ENCODE results near the gene EFCAB7. TPM values are rescaled to one million over a fixed set of nuclear protein-coding genes. Genes with fewer than 3 reads are reported as not detected.

The EFCAB7 gene
- total and polyA plus RNA-seq, 2 of the 4 experiments (the other 2 are of a cell fraction): 2.3 TPM

DNA sequence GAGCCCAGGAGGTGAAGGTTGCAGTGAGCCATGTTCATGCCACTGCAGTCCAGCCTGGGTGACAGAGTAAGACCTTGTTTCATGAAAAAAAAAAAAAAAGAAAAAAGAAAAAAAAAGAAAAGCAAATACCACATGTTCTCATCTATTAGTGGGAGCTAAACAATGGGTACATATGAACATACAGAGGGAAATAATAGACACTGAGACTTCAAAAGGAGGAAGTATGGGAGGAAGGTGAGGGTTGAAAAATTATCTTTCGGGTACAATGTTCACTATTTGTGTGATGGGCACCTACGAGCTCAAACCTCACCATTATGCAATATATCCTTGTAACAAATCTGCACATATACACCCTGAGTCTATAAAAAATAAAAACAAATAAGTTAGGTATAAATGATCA, 6.7 kb upstream of the EFCAB7 start:
- H3K4me3 ChIP-seq (ENCODE audit: insufficient read depth, low read depth, low read length): no peak overlapping the region
- TF ChIP-seq FOS (IDR thresholded peaks at IDR 0.05; ENCODE audit: low read depth, low read length) (no peak), SMC3 (IDR thresholded peaks at IDR 0.05; ENCODE audit: low read depth, low read length) (no peak), MAZ (IDR thresholded peaks at IDR 0.05; ENCODE audit: borderline replicate concordance, low read depth, low read length) (no peak), CHD1 (IDR thresholded peaks at IDR 0.05; ENCODE audit: low read depth, low read length) (no peak), MAFK (IDR thresholded peaks at IDR 0.05; ENCODE audit: low read depth, low read length) (no peak), NFE2L2 (IDR thresholded peaks at IDR 0.05; ENCODE audit: low read depth, low read length) (no peak)
- no peak overlapping the region for H4K8ac ChIP-seq (ENCODE audit: low read depth in 2 of 2, low read length in 2 of 2)
- no peak overlapping the region for H3K4ac ChIP-seq (ENCODE audit: low read depth, low read length)
- no peak overlapping the region for H4K91ac ChIP-seq (ENCODE audit: insufficient read depth, low read depth, low read length)
- no peak overlapping the region for H2BK120ac ChIP-seq (ENCODE audit: low read depth, low read length)
- H3K14ac ChIP-seq (replicated peaks; ENCODE audit: low read depth, low read length): no peak overlapping the region
- H3K56ac ChIP-seq (ENCODE audit: extremely low read depth, insufficient read depth, low read length): no peak overlapping the region
- in situ Hi-C loops (cut with MboI; ENCODE audit: low sequenced_read_pairs) (no loop called here), intact Hi-C loops (cut with micrococcal nuclease) (no loop called here), dilution Hi-C loops (cut with HindIII; ENCODE audit: low sequenced_read_pairs, unreplicated experiment) (no loop called here)
- ChIA-PET CTCF (interaction anchor here (0.7 kb wide), 1 partner anchor 927 kb away, joined by 6 read pairs; no protein-coding TSS in a partner anchor), POLR2A (ENCODE audit: unreplicated experiment) (no interaction called here)
- H3K23ac ChIP-seq (ENCODE audit: low read depth, low read length): no peak overlapping the region
- H3K36me3 ChIP-seq (ENCODE audit: control insufficient read depth, insufficient read depth, low read length): no peaks in the 10 kb centered on the region
- H2AFZ ChIP-seq (replicated peaks; ENCODE audit: low read length, poor library complexity): no peak overlapping the region
- BruUV-seq (replicated peaks): no TSS peak
- no peaks in the 10 kb centered on the region for H3K4me1 ChIP-seq (ENCODE audit: control insufficient read depth, insufficient read depth, low read length)
- H2BK5ac ChIP-seq (ENCODE audit: low read depth, low read length, poor library complexity, severe bottlenecking): no peak overlapping the region
- H3K9me1 ChIP-seq (ENCODE audit: insufficient read depth, low read length): peaks cover 2% of the 10 kb centered on the region; the same call in 1 of the 2 replicates
- H4K20me1 ChIP-seq (ENCODE audit: insufficient read depth, low read length): no peaks in the 10 kb centered on the region
- H4K5ac ChIP-seq (ENCODE audit: low read depth, low read length): no peak overlapping the region
- H2BK20ac ChIP-seq (ENCODE audit: low read depth, low read length): no peak overlapping the region
- WGBS, 2 experiments (ENCODE audit: extremely low coverage in 2 of 2, insufficient read length in 1 of 2): no CpG with 5 or more reads among the region's 2 CpGs
- no peak overlapping the region for H3K18ac ChIP-seq (ENCODE audit: low read depth, low read length)
- no peak overlapping the region for H2AK5ac ChIP-seq (ENCODE audit: low read depth, low read length)
- no peak overlapping the region for H2BK15ac ChIP-seq (ENCODE audit: low read depth, low read length)
- no peak for ATAC-seq (ENCODE audit: low read depth)
- no peak overlapping the region for H3K27ac ChIP-seq (ENCODE audit: insufficient read depth, low read length)
- DNase-seq: no peak
- H3K27me3 ChIP-seq (ENCODE audit: control insufficient read depth, insufficient read depth, low read length): no peaks in the 10 kb centered on the region
- H3K79me1 ChIP-seq (ENCODE audit: low read depth in 1 of 2, low read length in 2 of 2): peaks cover 3 to 7% of the 10 kb centered on the region in 2 experiments; a peak in 2 of 4 replicates
- H3K9me3 ChIP-seq (ENCODE audit: control insufficient read depth, insufficient read depth, low read length): no peaks in the 10 kb centered on the region
- H3K9ac ChIP-seq (ENCODE audit: low read depth, low read length): no peak overlapping the region
- H2AK9ac ChIP-seq (replicated peaks; ENCODE audit: low read depth, low read length, poor library complexity): no peak overlapping the region
- no peak overlapping the region for H3K4me2 ChIP-seq (ENCODE audit: low read depth, low read length)

All from IMR-90 (cell line).